IMR-90 (cell line): ENCODE data around the gene MYH10. TPM values are rescaled to one million over a fixed set of nuclear protein-coding genes. Genes with fewer than 3 reads are reported as not detected.

ENCODE experiments used
- ATAC-seq: fragments of 200-7000 bp; cut with Tn5 transposase; 2 replicates; pipeline ENCODE4 v1.9.1; 2020; ENCODE audit warnings: low read depth, mild to moderate bottlenecking, moderate library complexity
- BruUV-seq: library from RNA; stranded (reverse); fragments of 400-500 nt; replicated peaks from 2 replicates; lab custom pipeline; 2021; lab: Mats Ljungman, UMichigan
- CTCF ChIA-PET: fragments of 300-600 bp; formaldehyde crosslinking; extraction: SDS; loops from one replicate; lab custom pipeline; 2021; ENCODE audit warnings: antibody characterized with exemption; lab: Yijun Ruan, JAX
- POLR2A ChIA-PET: fragments of 300-600 bp; sonication (Branson Sonifier 250); formaldehyde crosslinking; loops from one replicate; lab custom pipeline; 2022; ENCODE audit warnings: antibody characterized with exemption; ENCODE audit not compliant: unreplicated experiment; lab: Charles Lee
- DNase-seq: peaks from one replicate; pipeline ENCODE4 v3.0.0; 2013
- H2AFZ ChIP-seq: replicated peaks from 2 replicates; pipeline ENCODE3; 2013; ENCODE audit warnings: low read length, mild to moderate bottlenecking; ENCODE audit not compliant: poor library complexity
- H2AK5ac ChIP-seq: 2 replicates; pipeline ENCODE4 v1.6.1; 2013; ENCODE audit warnings: low read depth, low read length, inconsistent platforms
- H2AK9ac ChIP-seq: replicated peaks from 2 replicates; pipeline ENCODE3; 2013; ENCODE audit warnings: mild to moderate bottlenecking, low read depth, low read length, moderate library complexity; ENCODE audit not compliant: poor library complexity
- H2BK120ac ChIP-seq: 2 replicates; pipeline ENCODE4 v1.6.1; 2013; ENCODE audit warnings: low read depth, low read length, inconsistent platforms
- H2BK15ac ChIP-seq: 3 replicates; pipeline ENCODE4 v1.6.1; 2013; ENCODE audit warnings: low read depth, low read length, inconsistent platforms
- H2BK20ac ChIP-seq: 2 replicates; pipeline ENCODE4 v1.6.1; 2013; ENCODE audit warnings: low read depth, mild to moderate bottlenecking, inconsistent platforms, low read length, moderate library complexity
- H2BK5ac ChIP-seq: 2 replicates; pipeline ENCODE4 v1.6.1; 2013; ENCODE audit warnings: mild to moderate bottlenecking, low read depth, low read length, inconsistent platforms; ENCODE audit not compliant: poor library complexity, severe bottlenecking
- H3K14ac ChIP-seq: replicated peaks from 2 replicates; pipeline ENCODE4 v1.6.1; 2013; ENCODE audit warnings: low read depth, low read length, inconsistent platforms
- H3K18ac ChIP-seq: 2 replicates; pipeline ENCODE4 v1.6.1; 2013; ENCODE audit warnings: low read depth, low read length, control low read depth
- H3K23ac ChIP-seq: 2 replicates; pipeline ENCODE4 v1.6.1; 2013; ENCODE audit warnings: low read depth, low read length, inconsistent platforms
- H3K27ac ChIP-seq: 2 replicates; pipeline ENCODE4 v1.5.1; 2013; ENCODE audit warnings: mild to moderate bottlenecking, control low read depth, low read length; ENCODE audit not compliant: insufficient read depth
- H3K27me3 ChIP-seq: 2 replicates; pipeline ENCODE4 v1.6.1; 2013; ENCODE audit warnings: low read length; ENCODE audit not compliant: control insufficient read depth, insufficient read depth
- H3K36me3 ChIP-seq: 2 replicates; pipeline ENCODE4 v1.6.1; 2013; ENCODE audit warnings: low read length, mixed read lengths; ENCODE audit not compliant: control insufficient read depth, insufficient read depth
- H3K4ac ChIP-seq: 2 replicates; pipeline ENCODE4 v1.6.1; 2013; ENCODE audit warnings: low read depth, low read length, inconsistent platforms
- H3K4me1 ChIP-seq: 2 replicates; pipeline ENCODE4 v1.6.1; 2013; ENCODE audit warnings: low read length, mixed read lengths; ENCODE audit not compliant: control insufficient read depth, insufficient read depth
- H3K4me2 ChIP-seq: 2 replicates; pipeline ENCODE4 v1.6.1; 2013; ENCODE audit warnings: low read depth, mild to moderate bottlenecking, control low read depth, low read length, moderate library complexity
- H3K4me3 ChIP-seq: 2 replicates; pipeline ENCODE4 v1.5.1; 2013; ENCODE audit warnings: low read depth, mild to moderate bottlenecking, control low read depth, low read length, moderate library complexity; ENCODE audit not compliant: insufficient read depth
- H3K56ac ChIP-seq: 2 replicates; pipeline ENCODE4 v1.6.1; 2013; ENCODE audit warnings: low read length, inconsistent platforms; ENCODE audit not compliant: insufficient read depth; ENCODE audit errors: extremely low read depth
- H3K79me1 ChIP-seq, 2 experiments: 2 replicates each; pipeline ENCODE4 v1.6.1; 2013; ENCODE audit warnings: low read length in 2 of 2, inconsistent platforms in 1 of 2, low read depth in 1 of 2
- H3K9ac ChIP-seq: 2 replicates; pipeline ENCODE4 v1.6.1; 2013; ENCODE audit warnings: low read depth, low read length, control low read depth
- H3K9me1 ChIP-seq: 2 replicates; pipeline ENCODE4 v1.6.1; 2013; ENCODE audit warnings: low read length, inconsistent platforms; ENCODE audit not compliant: insufficient read depth
- H3K9me3 ChIP-seq: 2 replicates; pipeline ENCODE4 v1.6.1; 2013; ENCODE audit warnings: low read length; ENCODE audit not compliant: control insufficient read depth, insufficient read depth
- H4K20me1 ChIP-seq: 2 replicates; pipeline ENCODE4 v1.6.1; 2013; ENCODE audit warnings: low read length, inconsistent platforms; ENCODE audit not compliant: insufficient read depth
- H4K5ac ChIP-seq: 2 replicates; pipeline ENCODE4 v1.6.1; 2013; ENCODE audit warnings: mild to moderate bottlenecking, low read depth, low read length, control low read depth
- H4K8ac ChIP-seq, 2 experiments: 2 replicates each; pipeline ENCODE4 v1.6.1; 2013; ENCODE audit warnings: low read depth in 2 of 2, low read length in 2 of 2, control low read depth in 1 of 2, inconsistent platforms in 1 of 2
- H4K91ac ChIP-seq: 2 replicates; pipeline ENCODE4 v1.6.1; 2013; ENCODE audit warnings: low read depth, low read length, inconsistent platforms; ENCODE audit not compliant: insufficient read depth
- CEBPB ChIP-seq: IDR thresholded peaks from 2 replicates; pipeline ENCODE4 v1.6.1; 2012; ENCODE audit warnings: low read depth, low read length, improper control_type of control experiment
- MXI1 ChIP-seq: IDR thresholded peaks from 2 replicates; pipeline ENCODE4 v1.6.1; 2012; ENCODE audit warnings: low read depth, mild to moderate bottlenecking, low read length, moderate library complexity, borderline replicate concordance
- NFE2L2 ChIP-seq: fragments of 150-350 bp; IDR thresholded peaks from 2 replicates; pipeline ENCODE4 v1.6.1; 2016; ENCODE audit warnings: low read depth, mild to moderate bottlenecking, low read length
- RCOR1 ChIP-seq: IDR thresholded peaks from 2 replicates; pipeline ENCODE4 v1.6.1; 2012; ENCODE audit warnings: mild to moderate bottlenecking, low read length, improper control_type of control experiment; ENCODE audit not compliant: insufficient replicate concordance
- RFX5 ChIP-seq: IDR thresholded peaks from 2 replicates; pipeline ENCODE4 v1.8.0; 2012; ENCODE audit warnings: low read depth, mild to moderate bottlenecking, low read length, moderate library complexity
- SMC3 ChIP-seq: fragments of 150-350 bp; IDR thresholded peaks from 2 replicates; pipeline ENCODE4 v1.6.1; 2016; ENCODE audit warnings: low read depth, mild to moderate bottlenecking, antibody characterized with exemption, low read length, moderate library complexity
- USF2 ChIP-seq: fragments of 150-350 bp; IDR thresholded peaks from 2 replicates; pipeline ENCODE4 v1.6.1; 2017; ENCODE audit warnings: mild to moderate bottlenecking, antibody characterized with exemption, low read length, low read depth
- WGBS, 2 experiments: methylation state at CpG; one replicate each; pipeline versions ENCODE4 v1.1.5 to v1.1.7; 2013; ENCODE audit warnings: missing lambda C conversion rate in 2 of 2; ENCODE audit not compliant: insufficient read length in 1 of 2; ENCODE audit errors: extremely low coverage in 2 of 2; 5-methylcytosine and 5-hydroxymethylcytosine counted together
- dilution Hi-C: fragments of 300-500 bp; cut with HindIII; formaldehyde crosslinking; loops from one replicate; pipeline ENCODE4 v1.14.3; 2018; ENCODE audit warnings: low sequenced_read_pairs; ENCODE audit not compliant: unreplicated experiment
- in situ Hi-C: fragments of 300-500 bp; cut with MboI; formaldehyde crosslinking; loops from 3 replicates; pipeline ENCODE4 v1.14.3; 2019; ENCODE audit warnings: low sequenced_read_pairs, inconsistent platforms, mixed read lengths
- intact Hi-C: fragments of 100-400 bp; cut with micrococcal nuclease; formaldehyde crosslinking; loops from 2 replicates; pipeline ENCODE4 v1.10.0; 2022
- polyA plus RNA-seq, 3 experiments: library from polyadenylated mRNA; depleted of rRNA; stranded (reverse); fragments of >200 nt; gene quantifications; 2 replicates each; pipeline ENCODE4 v1.2.3, GENCODE V29; 2012; ENCODE audit warnings: low replicate concordance in 1 of 3
- total RNA-seq: library from RNA; depleted of rRNA; stranded (reverse); fragments of >200 nt; gene quantifications from 2 replicates; pipeline ENCODE4 v1.2.3, GENCODE V29; 2012

The MYH10 gene
- total and polyA plus RNA-seq, 2 of the 4 experiments (the other 2 are of a cell fraction) = 71.2 to 95.2 TPM

GRCh38 chr17:8674344-8675305, 44.1 kb upstream of the MYH10 start:
- Histone ChIP-seq H4K5ac (peak overlapping the region; percentile 53; the same call in 1 of the 2 replicates), H4K20me1 (no peaks in the 10 kb centered on the region), H3K18ac (peak overlapping the region; percentile 70; the same call in 1 of the 2 replicates), H3K4me1 (peaks cover 11% of the 10 kb centered on the region; the same call in 1 of the 2 replicates), H2BK120ac (peak overlapping the region; percentile 49; the same call in 1 of the 2 replicates), H2AFZ (peak overlapping the region; percentile 74), H4K8ac (peak overlapping the region; percentile 15 to 66; a peak in 2 of 4 replicates), H2AK5ac (no peak overlapping the region), H3K4me3 (no peak overlapping the region), H3K79me1 (no peaks in the 10 kb centered on the region), H4K91ac (peak overlapping the region; percentile 43; the same call in 1 of the 2 replicates), H3K4me2 (peak overlapping the region; percentile 58; the same call in 1 of the 2 replicates), H2BK5ac (no peak overlapping the region), H3K4ac (peak overlapping the region; percentile 8; the same call in 1 of the 2 replicates), H2BK20ac (peak overlapping the region; percentile 48), H3K27ac (peak overlapping the region; percentile 90; the same call in 1 of the 2 replicates), H3K9me1 (no peaks in the 10 kb centered on the region), H3K27me3 (no peaks in the 10 kb centered on the region), H3K14ac (peak overlapping the region; percentile 28; the same call in 1 of the 2 replicates), H2AK9ac (no peak overlapping the region), H3K23ac (peak overlapping the region; percentile 60; the same call in 1 of the 2 replicates), H3K56ac (no peak overlapping the region), H3K9ac (peak overlapping the region; percentile 44; the same call in 1 of the 2 replicates), H2BK15ac (0 out of 3 replicates have a peak overlapping the region, but pooled peaks have one; percentile 43), H3K9me3 (peaks cover 2% of the 10 kb centered on the region; the same call in 1 of the 2 replicates), H3K36me3 (no peaks in the 10 kb centered on the region)
- intact Hi-C loops (no loop called here), in situ Hi-C loops (no loop called here), dilution Hi-C loops (no loop called here)
- CTCF ChIA-PET = no interaction called here
- ATAC-seq = peak; percentile 84
- TF ChIP-seq NFE2L2 = no peak
- TF ChIP-seq SMC3 = no peak
- no peak for TF ChIP-seq RCOR1
- TF ChIP-seq CEBPB = no peak
- no peak for TF ChIP-seq RFX5
- no peak for TF ChIP-seq MXI1
- no peak for TF ChIP-seq USF2
- no TSS peak for BruUV-seq
- 20% methylated on average over 5 of the region's 19 CpGs; no CpG with 5 or more reads in 1 of the 2 experiments for WGBS, 2 experiments
- peak; percentile 65 for DNase-seq
- POLR2A ChIA-PET = no interaction called here
